Neural cell (in vitro differentiated cells): ENCODE results near the gene CCNJL. TPM values are rescaled to one million over a fixed set of nuclear protein-coding genes. Genes with fewer than 3 reads are reported as not detected.

ENCODE experiments used
- H2AFZ ChIP-seq: fragments of 200-600, 300-800 bp; sonication (generic), shearing (Covaris generic); 2 replicates; pipeline ENCODE4 v1.6.0; 2014; ENCODE audit warnings: low read depth, mild to moderate bottlenecking, antibody characterized with exemption, low read length, moderate library complexity
- H3F3A ChIP-seq: fragments of 200-600 bp; shearing (Covaris generic); 2 replicates; pipeline ENCODE4 v1.6.1; 2016; ENCODE audit warnings: mild to moderate bottlenecking, moderate library complexity, mixed read lengths, antibody characterized with exemption, low read length; ENCODE audit not compliant: insufficient read depth, poor library complexity, severe bottlenecking
- H3K27ac ChIP-seq: fragments of 200-600, 300-800 bp; sonication (generic), shearing (Covaris generic); 2 replicates; pipeline ENCODE4 v1.5.1; 2014; ENCODE audit warnings: mild to moderate bottlenecking, low read length, moderate library complexity
- H3K27me3 ChIP-seq: fragments of 300-800, 200-600 bp; sonication (generic), shearing (Covaris generic); 2 replicates; pipeline ENCODE4 v1.6.0; 2014; ENCODE audit warnings: mild to moderate bottlenecking, low read depth, low read length, moderate library complexity; ENCODE audit not compliant: insufficient read depth
- H3K36me3 ChIP-seq: fragments of 300-800, 200-600 bp; sonication (generic), shearing (Covaris generic); 2 replicates; pipeline ENCODE4 v1.5.1; 2014; ENCODE audit warnings: mild to moderate bottlenecking, antibody characterized with exemption, low read length, moderate library complexity; ENCODE audit not compliant: insufficient read depth
- H3K4me2 ChIP-seq: fragments of 300-800, 200-600 bp; sonication (generic), shearing (Covaris generic); 2 replicates; pipeline ENCODE4 v1.6.0; 2014; ENCODE audit warnings: mild to moderate bottlenecking, low read length
- H3K4me3 ChIP-seq: fragments of 300-800, 200-600 bp; sonication (generic), shearing (Covaris generic); 2 replicates; pipeline ENCODE4 v1.5.1; 2014; ENCODE audit warnings: mild to moderate bottlenecking, low read length, moderate library complexity
- H3K79me2 ChIP-seq: fragments of 200-600 bp; shearing (Covaris generic); replicated peaks from 2 replicates; pipeline ENCODE4 v1.6.0; 2014; ENCODE audit warnings: mild to moderate bottlenecking, low read length, moderate library complexity; ENCODE audit not compliant: insufficient read depth
- H3K9ac ChIP-seq: fragments of 300-800, 200-600 bp; sonication (generic), shearing (Covaris generic); 2 replicates; pipeline ENCODE4 v1.6.1; 2016; ENCODE audit warnings: mild to moderate bottlenecking, low read length, mixed read lengths
- H3K9me2 ChIP-seq: fragments of 200-600 bp; shearing (Covaris generic); 2 replicates; pipeline ENCODE4 v1.6.1; 2016; ENCODE audit warnings: mild to moderate bottlenecking, low read length, mixed read lengths; ENCODE audit not compliant: insufficient read depth
- H3K9me3 ChIP-seq: fragments of 200-600, 300-800 bp; sonication (generic), shearing (Covaris generic); 2 replicates; pipeline ENCODE4 v1.6.1; 2016; ENCODE audit warnings: mild to moderate bottlenecking, mixed run types, low read length, moderate library complexity, mixed read lengths
- H4K20me1 ChIP-seq: fragments of 200-600 bp; shearing (Covaris generic); 2 replicates; pipeline ENCODE4 v1.6.1; 2016; ENCODE audit warnings: mild to moderate bottlenecking, mixed run types; ENCODE audit not compliant: insufficient read depth
- CTCF ChIP-seq: fragments of 450-650 bp; IDR thresholded peaks from 2 replicates; pipeline ENCODE4 v1.5.1; 2014; ENCODE audit warnings: antibody characterized with exemption, mild to moderate bottlenecking, moderate library complexity; ENCODE audit not compliant: poor library complexity, severe bottlenecking
- EP300 ChIP-seq: fragments of 450-650 bp; conservative IDR thresholded peaks from 2 replicates; pipeline ENCODE4 v1.6.1; 2014; ENCODE audit warnings: antibody characterized with exemption, mild to moderate bottlenecking, moderate library complexity; ENCODE audit not compliant: poor library complexity, severe bottlenecking
- EZH2 ChIP-seq: fragments of 200-600, 300-800 bp; shearing (Covaris generic), sonication (generic); IDR thresholded peaks from 2 replicates; pipeline ENCODE4 v1.6.1; 2014; ENCODE audit warnings: antibody characterized with exemption, low read length, borderline replicate concordance, mild to moderate bottlenecking; ENCODE audit not compliant: insufficient read depth, poor library complexity, severe bottlenecking
- MXI1 ChIP-seq: fragments of 450-650 bp; conservative IDR thresholded peaks from 2 replicates; pipeline ENCODE4 v1.6.1; 2014; ENCODE audit warnings: antibody characterized with exemption, mild to moderate bottlenecking; ENCODE audit not compliant: poor library complexity, severe bottlenecking
- POLR2AphosphoS5 ChIP-seq: IDR thresholded peaks from 2 replicates; pipeline ENCODE4 v1.6.1; 2012
- RAD21 ChIP-seq: fragments of 450-650 bp; conservative IDR thresholded peaks from 2 replicates; pipeline ENCODE4 v1.6.1; 2014; ENCODE audit warnings: antibody characterized with exemption, mild to moderate bottlenecking, moderate library complexity
- REST ChIP-seq: IDR thresholded peaks from 2 replicates; pipeline ENCODE4 v1.6.1; 2012; ENCODE audit warnings: borderline replicate concordance
- SMC3 ChIP-seq: fragments of 450-650 bp; conservative IDR thresholded peaks from 2 replicates; pipeline ENCODE4 v1.6.1; 2014; ENCODE audit warnings: antibody characterized with exemption, mild to moderate bottlenecking, moderate library complexity; ENCODE audit not compliant: poor library complexity
- TAF1 ChIP-seq: IDR thresholded peaks from 2 replicates; pipeline ENCODE4 v1.6.1; 2012; ENCODE audit warnings: low read depth
- polyA plus RNA-seq: library from polyadenylated mRNA; depleted of rRNA; stranded (reverse); fragments of >200 nt; gene quantifications from 2 replicates; pipeline ENCODE4 v1.2.3, GENCODE V29; 2014

The CCNJL gene
- polyA plus RNA-seq, 1 donor from 2014 or later: 0.84 TPM

- H3F3A ChIP-seq: no peaks in the 10 kb centered on the region
- no peaks in the 10 kb centered on the region for H3K9me2 ChIP-seq
- no peak overlapping the region for H3K4me3 ChIP-seq
- no peaks in the 10 kb centered on the region for H3K9me3 ChIP-seq
- no peaks in the 10 kb centered on the region for H4K20me1 ChIP-seq
- H3K79me2 ChIP-seq: no peaks in the 10 kb centered on the region
- TF ChIP-seq EP300: no peak
- no peak for TF ChIP-seq TAF1
- no peak for TF ChIP-seq SMC3
- no peak for TF ChIP-seq RAD21
- no peak for TF ChIP-seq EZH2
- no peak for TF ChIP-seq REST
- no peak for TF ChIP-seq MXI1
- TF ChIP-seq CTCF: no peak
- no peaks in the 10 kb centered on the region for H3K27me3 ChIP-seq
- H3K27ac ChIP-seq: no peak overlapping the region
- no peak overlapping the region for H2AFZ ChIP-seq
- H3K36me3 ChIP-seq: no peaks in the 10 kb centered on the region
- no peak overlapping the region for H3K9ac ChIP-seq
- H3K4me2 ChIP-seq: no peak overlapping the region
Measured at GRCh38 chr5:160211352-160211751, 101.0 kb downstream of the CCNJL start.

- Histone ChIP-seq H4K20me1 (no peaks in the 10 kb centered on the region), H3K36me3 (no peaks in the 10 kb centered on the region), H2AFZ (no peak overlapping the region), H3K79me2 (no peaks in the 10 kb centered on the region), H3K27ac (no peak overlapping the region), H3K9me2 (no peaks in the 10 kb centered on the region), H3K4me2 (no peak overlapping the region), H3K4me3 (no peak overlapping the region), H3K9ac (no peak overlapping the region), H3F3A (no peaks in the 10 kb centered on the region), H3K9me3 (no peaks in the 10 kb centered on the region), H3K27me3 (no peaks in the 10 kb centered on the region)
- no peak for TF ChIP-seq TAF1
Measured at GRCh38 chr5:160210606-160211005, 101.8 kb downstream of the CCNJL start.

- Histone ChIP-seq H3K36me3 (no peaks in the 10 kb centered on the region), H3K27ac (no peak overlapping the region)
Measured at GRCh38 chr5:160209917-160210316, 102.4 kb downstream of the CCNJL start.

More at GRCh38 chr5:160209917-160210316, 102.4 kb downstream of the CCNJL start:
- Histone ChIP-seq H3F3A (no peaks in the 10 kb centered on the region), H3K9me2 (no peaks in the 10 kb centered on the region), H3K79me2 (no peaks in the 10 kb centered on the region), H3K4me3 (no peak overlapping the region), H3K9me3 (no peaks in the 10 kb centered on the region), H3K9ac (no peak overlapping the region), H3K27me3 (no peaks in the 10 kb centered on the region), H4K20me1 (no peaks in the 10 kb centered on the region), H2AFZ (no peak overlapping the region), H3K4me2 (no peak overlapping the region)
- TF ChIP-seq POLR2AphosphoS5 (no peak), TAF1 (no peak), RAD21 (no peak), EP300 (no peak), REST (no peak), MXI1 (no peak), SMC3 (no peak)
